ENCODE results near the gene SEC24B. TPM values are rescaled to one million over a fixed set of nuclear protein-coding genes. Genes with fewer than 3 reads are reported as not detected.

The SEC24B gene
- total RNA-seq, 1 experiment from 2014 or later: 17.6 TPM

DNA sequence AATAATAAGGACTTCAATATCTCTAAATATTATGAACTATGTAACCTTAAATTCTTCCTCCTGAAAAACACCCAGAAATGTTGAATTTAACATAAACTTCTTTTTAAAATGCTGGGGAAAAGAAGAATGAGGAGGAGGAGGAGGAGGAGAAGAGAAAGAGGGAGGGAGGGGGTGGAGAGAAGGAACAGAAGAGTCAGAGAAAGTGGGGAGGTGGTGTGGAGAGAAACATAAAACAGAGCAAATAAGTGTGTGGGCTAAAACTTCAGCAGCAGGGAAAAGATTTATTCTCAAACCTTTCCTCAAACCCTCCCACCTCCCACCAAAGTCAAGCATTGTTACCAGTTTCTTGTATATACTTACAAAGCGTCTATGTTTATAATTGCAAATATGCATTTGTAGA lies 34.7 kb upstream of the SEC24B start:
- no TSS peak for BruUV-seq (replicated peaks)
- DNase-seq (ENCODE audit: low read depth, low spot score): no peak
- ChIA-PET POLR2A (no interaction called here), CTCF (no interaction called here)
- Histone ChIP-seq H3K9me3 (ENCODE audit: control insufficient read depth, insufficient read depth, low read depth, low read length) (no peaks in the 10 kb centered on the region), H3K4me1 (ENCODE audit: control insufficient read depth, insufficient read depth, low read length) (no peaks in the 10 kb centered on the region), H3K4me3 (ENCODE audit: low read depth in 2 of 2, low read length in 2 of 2) (no peak overlapping the region), H3K36me3 (ENCODE audit: control insufficient read depth, insufficient read depth, low read length) (no peaks in the 10 kb centered on the region), H3K27me3 (ENCODE audit: control insufficient read depth, insufficient read depth, low read length) (no peaks in the 10 kb centered on the region), H3K27ac (ENCODE audit: low read length) (no peak overlapping the region)
- intact Hi-C loops (cut with micrococcal nuclease; ENCODE audit: unreplicated experiment): no loop called here
- no peak for ATAC-seq
- in situ Hi-C loops (cut with HindIII; ENCODE audit: low pct_unique_long_range_greater_than_20kb, low sequenced_read_pairs): no loop called here
- no peak for TF ChIP-seq SIN3A (IDR thresholded peaks at IDR 0.05; ENCODE audit: borderline replicate concordance, insufficient read depth, low read depth, low read length)
- TF ChIP-seq, protein P1, sequence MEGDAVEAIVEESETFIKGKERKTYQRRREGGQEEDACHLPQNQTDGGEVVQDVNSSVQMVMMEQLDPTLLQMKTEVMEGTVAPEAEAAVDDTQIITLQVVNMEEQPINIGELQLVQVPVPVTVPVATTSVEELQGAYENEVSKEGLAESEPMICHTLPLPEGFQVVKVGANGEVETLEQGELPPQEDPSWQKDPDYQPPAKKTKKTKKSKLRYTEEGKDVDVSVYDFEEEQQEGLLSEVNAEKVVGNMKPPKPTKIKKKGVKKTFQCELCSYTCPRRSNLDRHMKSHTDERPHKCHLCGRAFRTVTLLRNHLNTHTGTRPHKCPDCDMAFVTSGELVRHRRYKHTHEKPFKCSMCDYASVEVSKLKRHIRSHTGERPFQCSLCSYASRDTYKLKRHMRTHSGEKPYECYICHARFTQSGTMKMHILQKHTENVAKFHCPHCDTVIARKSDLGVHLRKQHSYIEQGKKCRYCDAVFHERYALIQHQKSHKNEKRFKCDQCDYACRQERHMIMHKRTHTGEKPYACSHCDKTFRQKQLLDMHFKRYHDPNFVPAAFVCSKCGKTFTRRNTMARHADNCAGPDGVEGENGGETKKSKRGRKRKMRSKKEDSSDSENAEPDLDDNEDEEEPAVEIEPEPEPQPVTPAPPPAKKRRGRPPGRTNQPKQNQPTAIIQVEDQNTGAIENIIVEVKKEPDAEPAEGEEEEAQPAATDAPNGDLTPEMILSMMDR (IDR thresholded peaks at IDR 0.05): no peak
- TF ChIP-seq REST (IDR thresholded peaks at IDR 0.05; ENCODE audit: insufficient read depth in 1 of 2, low read depth in 2 of 2, low read length in 1 of 2): no peak
- TF ChIP-seq POLR2AphosphoS5 (IDR thresholded peaks at IDR 0.05; ENCODE audit: low read depth, low read length): no peak
- TF ChIP-seq TCF7L2 (IDR thresholded peaks at IDR 0.05; ENCODE audit: low read depth, low read length): no peak

DNA sequence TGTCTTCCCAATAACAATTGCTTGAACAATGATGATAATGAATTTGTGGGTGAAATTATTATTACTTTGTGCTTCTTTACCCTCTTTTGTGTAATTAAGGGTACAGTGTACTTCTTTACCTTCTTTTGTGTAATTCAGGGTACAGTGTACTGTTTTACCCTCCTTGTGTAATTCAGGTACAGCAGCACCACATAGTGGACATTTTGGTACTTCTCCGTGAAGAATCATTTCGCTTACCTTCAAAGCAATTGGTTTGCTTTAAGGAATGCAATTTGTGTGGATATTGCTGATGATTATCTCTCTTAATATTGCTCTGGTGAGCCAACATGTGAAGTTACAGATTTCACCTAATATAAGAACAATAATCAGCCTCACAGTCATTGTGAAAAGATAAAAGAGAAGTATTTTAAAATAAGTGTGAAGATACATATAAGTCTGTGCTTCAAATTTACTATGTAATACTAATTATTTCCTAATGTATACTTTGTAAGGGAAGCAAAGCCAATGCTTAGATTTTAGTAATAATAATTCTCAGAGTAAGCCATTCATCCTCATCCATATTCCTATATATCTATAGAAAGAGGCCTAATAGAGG lies 27.2 kb upstream of the SEC24B start:
- in situ Hi-C loops (cut with HindIII; ENCODE audit: low pct_unique_long_range_greater_than_20kb, low sequenced_read_pairs): no loop called here
- Histone ChIP-seq H3K36me3 (ENCODE audit: control insufficient read depth, insufficient read depth, low read length) (no peaks in the 10 kb centered on the region), H3K27ac (ENCODE audit: low read length) (no peak overlapping the region), H3K4me3 (ENCODE audit: low read depth in 2 of 2, low read length in 2 of 2) (no peak overlapping the region), H3K27me3 (ENCODE audit: control insufficient read depth, insufficient read depth, low read length) (no peaks in the 10 kb centered on the region), H3K4me1 (ENCODE audit: control insufficient read depth, insufficient read depth, low read length) (no peaks in the 10 kb centered on the region), H3K9me3 (ENCODE audit: control insufficient read depth, insufficient read depth, low read depth, low read length) (no peaks in the 10 kb centered on the region)
- intact Hi-C loops (cut with micrococcal nuclease; ENCODE audit: unreplicated experiment): loop anchor here (2.0 to 5.0 kb wide), 2 partner anchors 572 to 724 kb away; no protein-coding TSS in a partner anchor
- ChIA-PET CTCF (no interaction called here), POLR2A (no interaction called here)
- DNase-seq (ENCODE audit: low read depth, low spot score) (peak; percentile 28), ATAC-seq (no peak)
- TF ChIP-seq, protein P1 (IDR thresholded peaks at IDR 0.05): peak; percentile 57; the same call in 1 of the 2 replicates
- TF ChIP-seq TCF7L2 (IDR thresholded peaks at IDR 0.05; ENCODE audit: low read depth, low read length): no peak
- BruUV-seq (replicated peaks): no TSS peak

Measured in Panc1 (cell line).